ENCODE measurements around the gene TYW3.

Gene TYW3

DNA sequence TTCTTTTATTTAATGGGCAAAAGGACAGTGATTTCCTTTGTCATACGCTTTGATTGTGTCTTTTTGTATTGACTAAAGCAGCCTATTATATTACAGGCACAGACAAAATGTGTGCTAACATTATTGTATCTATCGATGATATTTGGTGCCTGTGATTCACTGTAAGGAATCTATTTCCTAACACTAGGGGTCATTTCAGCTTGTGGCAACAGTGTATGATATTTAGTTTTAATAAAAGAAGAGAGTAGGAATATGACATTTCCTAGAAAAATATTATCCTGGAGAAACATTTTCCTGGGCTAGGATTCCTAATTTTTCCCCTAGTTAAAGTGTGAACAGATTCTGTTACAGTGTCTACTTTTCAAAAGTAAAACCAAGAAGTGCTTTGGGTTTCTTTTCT lies 42.8 kb downstream of the TYW3 start:
- H3K4me3 ChIP-seq (ENCODE audit: low read length): no peak overlapping the region
- no peak for DNase-seq (ENCODE audit: low read depth, low spot score)

- H3K4me3 ChIP-seq (ENCODE audit: low read length): no peak overlapping the region
- DNase-seq (ENCODE audit: low read depth, low spot score): no peak
Observed at GRCh38 chr1:74777525-74777924, 44.6 kb downstream of the TYW3 start.

- no peak for DNase-seq (ENCODE audit: low read depth, low spot score)
- H3K4me3 ChIP-seq (ENCODE audit: low read length): no peak overlapping the region
Observed at GRCh38 chr1:74779750-74780149, 46.8 kb downstream of the TYW3 start.

DNA sequence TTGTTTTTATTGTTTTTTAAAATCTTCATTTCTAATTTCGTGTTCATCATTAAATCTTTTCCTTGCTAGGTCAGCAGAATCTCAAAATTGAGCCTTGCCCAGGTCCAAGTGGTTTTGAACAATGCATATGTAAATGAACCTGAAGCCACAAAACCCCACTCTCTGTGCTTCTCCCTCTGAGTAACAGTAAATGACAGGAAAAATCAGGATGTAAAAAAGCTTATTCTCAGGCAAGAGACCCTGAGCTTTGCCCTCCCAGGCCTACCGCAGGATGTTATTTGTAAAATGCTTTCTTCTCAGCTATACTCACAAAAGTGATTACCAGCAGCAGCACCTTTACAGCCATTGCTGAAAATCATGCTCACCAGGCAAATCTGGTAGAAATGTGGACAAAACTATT lies 47.6 kb downstream of the TYW3 start:
- DNase-seq (ENCODE audit: low read depth, low spot score): no peak

GRCh38 chr1:74785944-74786343 lies 53.0 kb downstream of the TYW3 start:
- no peak for DNase-seq (ENCODE audit: low read depth, low spot score)
- H3K4me3 ChIP-seq (ENCODE audit: low read length): no peak overlapping the region

More for the DNA sequence above, 47.6 kb downstream of the TYW3 start:
- no peak overlapping the region for H3K4me3 ChIP-seq (ENCODE audit: low read length)

DNA sequence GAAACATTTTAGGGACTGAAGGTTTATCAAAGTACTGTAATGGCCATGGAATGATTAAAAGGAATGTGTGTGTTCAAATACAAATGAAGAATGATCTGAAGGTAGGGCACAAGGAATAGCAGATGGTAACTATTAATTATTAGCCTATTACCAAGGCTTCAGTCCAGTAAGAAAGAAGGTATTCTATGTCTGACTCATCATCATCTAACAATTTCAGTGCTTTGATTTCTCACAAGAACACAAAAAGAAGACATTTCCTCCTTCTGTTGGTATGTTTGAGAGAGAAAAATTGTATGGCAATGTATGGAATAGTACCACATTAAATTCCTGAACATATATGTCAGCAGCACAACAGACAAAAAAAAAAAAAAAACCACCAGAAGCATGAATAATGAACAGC lies 57.5 kb downstream of the TYW3 start:
- DNase-seq (ENCODE audit: low read depth, low spot score): no peak

DNA sequence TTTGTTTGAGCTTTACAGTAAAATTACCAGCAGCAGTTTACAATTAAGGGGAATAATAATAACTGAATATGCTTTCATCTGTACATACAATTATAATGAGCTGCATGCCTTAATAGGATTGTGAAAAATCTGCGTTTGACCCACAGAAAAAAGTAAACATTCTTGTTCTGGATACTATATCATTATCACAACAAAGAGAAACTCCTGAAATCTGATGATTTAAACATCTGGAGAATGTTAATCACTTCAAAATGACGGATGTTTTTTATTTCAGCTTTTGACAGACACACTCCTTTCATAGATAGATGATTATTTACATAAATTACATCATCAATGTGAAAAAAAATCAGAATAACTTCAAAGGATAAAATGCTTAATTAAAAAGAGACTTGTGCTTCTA lies 58.5 kb downstream of the TYW3 start:
- no peak for DNase-seq (ENCODE audit: low read depth, low spot score)
- no peak overlapping the region for H3K4me3 ChIP-seq (ENCODE audit: low read length)

More for the DNA sequence above, 57.5 kb downstream of the TYW3 start:
- H3K4me3 ChIP-seq (ENCODE audit: low read length): no peak overlapping the region

GRCh38 chr1:74799119-74799657 lies 66.2 kb downstream of the TYW3 start:
- peak; percentile 43 for DNase-seq (ENCODE audit: low read depth, low spot score)
- H3K4me3 ChIP-seq (ENCODE audit: low read length): no peak overlapping the region

DNA sequence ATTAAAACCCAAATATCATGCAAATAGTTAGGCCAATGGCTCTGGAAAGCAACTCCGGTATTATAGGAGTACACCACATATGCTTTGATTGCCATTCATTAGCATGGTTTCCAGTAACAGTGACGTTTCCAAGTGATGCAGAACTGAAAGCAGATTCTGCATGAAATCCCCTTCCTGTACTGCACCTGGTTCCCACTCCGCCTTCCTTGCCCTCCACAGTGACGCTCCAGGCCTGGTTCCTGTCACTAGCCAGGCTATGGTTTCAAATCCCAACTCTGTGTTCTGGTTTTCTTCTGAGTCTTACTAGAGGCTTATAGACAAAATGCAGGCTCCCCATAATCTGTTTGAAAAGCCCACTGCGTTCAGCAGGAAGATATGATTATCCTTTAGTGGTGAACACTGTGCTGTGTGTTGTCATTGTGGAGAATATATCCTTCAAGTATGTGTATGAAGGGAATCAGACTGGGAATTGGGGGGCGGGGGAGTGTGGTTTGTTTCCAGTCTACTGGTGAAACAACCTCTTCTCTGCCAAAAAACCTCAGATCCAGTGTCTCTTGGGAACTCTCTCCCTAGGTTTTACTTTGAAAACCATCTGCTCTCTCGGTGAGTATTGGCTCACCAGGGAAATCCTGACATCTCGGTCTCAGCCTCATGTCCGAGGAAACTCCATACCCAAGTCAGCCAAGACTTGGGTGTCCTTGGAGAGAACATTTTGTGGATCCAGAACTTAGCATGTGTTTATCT lies 78.7 kb downstream of the TYW3 start:
- H3K4me3 ChIP-seq (ENCODE audit: low read length): no peak overlapping the region
- no peak for DNase-seq (ENCODE audit: low read depth, low spot score)

- H3K4me3 ChIP-seq (ENCODE audit: low read length): no peak overlapping the region
- no peak for DNase-seq (ENCODE audit: low read depth, low spot score)
Observed at GRCh38 chr1:74812180-74812541, 79.2 kb downstream of the TYW3 start.
